ENCODE results near the gene RBP3.

- no peak for TF ChIP-seq CTCF (IDR thresholded peaks at IDR 0.05; ENCODE audit: extremely low read depth in 1 of 2, insufficient read depth in 1 of 2, low read depth in 1 of 2, low read length in 2 of 2)
- TF ChIP-seq GATA2 (IDR thresholded peaks at IDR 0.05; ENCODE audit: insufficient read depth, insufficient read length, low read depth, low read length) = no peak
- TF ChIP-seq POLR2AphosphoS5 (IDR thresholded peaks at IDR 0.05; ENCODE audit: insufficient read depth, low read depth, low read length) = no peak
- no peak for TF ChIP-seq EZH2 (IDR thresholded peaks at IDR 0.05; ENCODE audit: borderline replicate concordance, low read depth, low read length, severe bottlenecking)
These were observed 13.5 kb upstream of the RBP3 start for GRCh38 chr10:47334466-47335295.

Measured in endothelial cell of umbilical vein (primary cell).